ENCODE measurements around the gene SELENOT.
"Not testable (repeated sequence)": the region's sequence is repeated elsewhere in the genome, so short reads cannot be mapped to it uniquely, and the experiment has no call there.

SELENOT gene

DNA sequence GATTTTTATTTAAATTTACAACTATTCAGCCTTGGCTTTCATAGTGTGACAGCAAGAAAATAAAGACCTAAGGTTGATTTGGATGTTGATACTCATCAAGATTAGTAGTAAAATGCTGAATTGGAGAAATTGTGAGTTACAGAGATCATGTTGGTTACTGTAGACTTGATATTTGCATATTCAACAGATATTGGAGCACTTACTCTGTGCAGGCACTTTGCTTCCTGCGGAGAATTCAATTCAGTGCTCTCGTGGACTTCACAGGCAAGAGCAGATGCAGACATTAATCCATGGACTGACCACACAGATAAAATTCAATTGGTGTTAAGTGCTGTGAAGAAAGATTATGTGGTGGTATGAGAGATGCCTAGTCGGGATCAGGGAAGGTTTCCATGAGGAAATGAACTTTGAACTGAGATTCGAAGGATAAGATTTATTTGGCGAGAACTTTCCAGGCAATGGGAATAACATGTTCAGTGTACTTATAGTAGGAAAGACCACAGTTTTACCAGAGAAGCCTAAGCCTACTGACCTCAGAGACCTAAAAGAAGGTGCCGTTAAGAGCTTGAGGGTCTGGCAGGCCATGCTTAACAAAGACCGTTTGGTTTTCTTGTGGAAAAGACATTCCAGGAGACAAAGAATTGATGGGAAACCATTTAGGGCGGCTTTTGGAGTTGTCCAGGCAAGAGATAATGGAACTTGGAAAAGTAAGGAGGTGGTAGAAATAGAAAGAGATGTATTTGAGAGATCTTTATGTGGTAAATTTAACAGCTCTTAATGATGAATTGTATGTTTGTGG is 4.3 kb downstream of the SELENOT start:
- no peak for DNase-seq (ENCODE audit: low read depth in 2 of 2)

- no peak for DNase-seq (ENCODE audit: low read depth in 2 of 2)
Measured at GRCh38 chr3:150609988-150610387, 6.9 kb downstream of the SELENOT start.

GRCh38 chr3:150610785-150611184 is 7.7 kb downstream of the SELENOT start:
- no peak for DNase-seq (ENCODE audit: low read depth in 2 of 2)

DNA sequence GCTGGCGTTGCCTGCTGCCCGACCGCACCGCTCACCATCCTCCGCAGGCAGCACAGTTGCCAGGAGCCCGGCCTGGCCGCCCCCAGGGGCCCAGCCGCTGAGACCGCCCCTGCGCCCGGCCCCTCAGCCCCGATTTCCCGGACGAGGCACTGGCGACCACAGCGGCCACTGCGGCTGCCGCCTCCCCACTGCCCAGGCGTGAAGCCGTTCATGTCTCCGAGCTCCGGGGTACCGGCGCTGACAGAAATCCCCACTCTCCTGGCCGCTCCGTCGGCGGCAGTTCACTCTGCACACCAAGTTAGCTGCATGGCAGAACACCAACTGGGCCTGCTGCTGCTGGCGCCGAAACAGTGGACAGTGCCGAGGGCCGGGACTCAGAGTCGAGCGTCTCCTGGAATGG is 8.5 kb downstream of the SELENOT start:
- no peak for DNase-seq (ENCODE audit: low read depth in 2 of 2)

DNA sequence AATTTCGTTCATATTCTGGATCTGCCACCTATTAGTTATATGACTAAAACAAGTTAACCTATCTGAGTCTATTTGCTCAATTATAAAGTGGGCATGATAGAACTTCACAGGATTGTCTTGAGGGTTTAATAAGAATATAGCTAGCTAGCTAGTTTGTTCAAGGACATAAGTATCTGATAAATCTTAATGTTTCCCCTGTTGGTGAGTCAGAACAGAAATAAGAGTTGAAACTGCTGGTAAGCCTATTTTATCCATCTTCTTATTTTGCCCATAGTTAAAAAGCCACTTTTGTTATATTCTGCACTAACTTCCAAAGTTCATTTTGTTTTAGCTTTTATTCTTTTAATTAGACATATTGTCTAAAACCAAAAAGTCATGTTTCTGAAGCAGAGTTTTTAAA is 9.4 kb downstream of the SELENOT start:
- no peak for DNase-seq (ENCODE audit: low read depth in 2 of 2)

DNA sequence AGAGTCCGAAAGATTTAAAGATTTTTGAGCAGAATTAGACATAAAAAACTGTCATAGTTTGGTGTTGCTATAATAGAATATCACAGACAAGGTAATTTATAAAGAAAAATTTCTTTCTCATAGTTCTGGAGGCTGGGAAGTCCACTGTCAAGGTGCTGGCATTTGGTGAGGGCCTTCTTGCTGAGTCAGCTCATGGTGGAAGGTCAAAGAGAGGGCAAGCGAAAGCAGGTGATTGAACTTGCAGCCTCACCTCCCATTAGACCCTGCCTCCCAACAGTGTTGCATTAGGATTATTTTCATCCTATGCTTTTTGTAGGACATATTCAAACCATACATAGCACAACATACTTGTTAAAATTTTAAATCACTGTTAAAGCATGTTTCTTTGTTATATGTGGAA is 9.9 kb downstream of the SELENOT start:
- no peak for DNase-seq (ENCODE audit: low read depth in 2 of 2)

DNA sequence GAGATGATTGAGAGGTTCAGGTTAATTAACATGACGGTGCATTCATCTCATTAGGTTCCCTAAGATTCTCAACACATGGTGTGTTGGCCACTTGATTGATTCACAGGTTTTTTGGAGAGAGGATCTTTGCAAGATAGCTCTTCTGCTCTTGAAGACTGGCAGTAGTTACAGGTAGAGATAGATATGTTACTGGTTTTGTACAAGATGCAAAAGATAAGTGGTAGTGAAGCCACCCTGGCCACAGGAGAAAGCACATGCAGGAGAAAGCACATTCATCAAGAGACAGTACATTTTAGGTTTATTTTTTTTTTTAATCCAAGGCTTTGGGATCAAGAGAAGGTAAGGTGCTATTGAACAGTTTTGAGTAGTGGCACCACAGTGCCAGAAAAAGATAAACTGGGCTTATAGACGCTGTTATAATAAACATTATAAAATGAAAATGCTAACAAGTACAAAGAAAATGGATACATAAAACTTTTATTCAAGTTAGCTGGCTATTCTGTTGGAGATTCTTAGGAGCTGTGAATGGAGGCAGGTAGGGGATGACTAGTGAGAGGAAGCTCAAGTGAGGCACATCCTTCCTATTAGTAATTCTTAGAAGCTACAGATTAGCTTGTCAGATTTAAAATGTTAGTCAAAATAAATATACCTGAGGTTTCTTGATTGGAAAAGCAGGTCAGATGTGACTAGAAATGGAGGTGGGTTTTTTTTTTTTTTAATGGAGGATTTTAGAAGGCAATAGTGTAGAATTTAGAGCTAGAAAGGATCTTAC is 10.8 kb downstream of the SELENOT start:
- DNase-seq (ENCODE audit: low read depth in 2 of 2) = no peak

DNA sequence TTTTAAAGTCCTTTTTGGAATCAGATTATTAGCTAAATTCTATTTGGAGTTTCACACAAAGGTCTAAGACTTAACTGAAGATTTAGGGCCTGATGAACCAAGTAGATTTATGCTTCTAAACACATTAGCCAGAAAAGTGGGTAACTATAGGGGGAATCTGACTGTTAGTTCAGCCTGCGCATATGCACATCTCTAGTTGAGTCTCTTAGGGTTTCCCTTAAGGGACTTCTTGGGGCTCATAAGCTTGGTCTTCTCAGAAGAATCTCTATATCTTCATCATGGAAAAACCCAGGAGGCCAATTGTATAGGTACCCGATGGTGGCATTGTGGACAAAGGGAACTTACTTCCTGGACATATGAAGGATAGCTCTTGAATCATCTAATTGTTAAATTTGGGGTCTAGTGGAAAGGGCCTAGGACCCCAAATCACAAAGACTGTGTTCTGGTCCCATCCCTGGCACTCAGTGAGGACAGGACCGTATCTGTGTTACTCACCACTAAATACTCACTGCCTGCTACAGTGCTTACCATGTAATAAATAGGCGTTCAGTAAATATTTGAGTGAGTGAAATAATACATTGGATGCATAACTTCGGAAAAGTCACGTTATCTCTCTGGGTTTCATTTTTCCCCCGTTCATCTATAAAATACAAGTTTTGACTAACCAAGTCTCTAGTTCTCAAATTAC is 17.0 kb downstream of the SELENOT start:
- DNase-seq (ENCODE audit: low read depth in 2 of 2) = no peak

DNA sequence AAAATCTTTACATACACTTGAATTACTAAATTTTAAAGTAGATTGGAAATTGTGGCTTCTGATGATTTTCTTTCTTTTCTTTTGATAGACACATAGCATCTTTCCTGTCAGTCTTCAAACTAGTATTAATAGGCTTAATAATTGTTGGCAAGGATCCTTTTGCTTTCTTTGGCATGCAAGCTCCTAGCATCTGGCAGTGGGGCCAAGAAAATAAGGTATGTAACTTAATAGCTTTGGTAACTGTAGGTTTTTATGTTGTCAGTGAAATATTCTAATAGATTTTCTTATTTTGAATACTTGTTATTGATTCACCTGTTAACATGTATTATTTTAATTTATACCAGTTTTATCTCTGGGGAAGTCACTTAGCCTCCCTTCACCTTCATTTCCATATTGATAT is 19.8 kb downstream of the SELENOT start:
- DNase-seq (ENCODE audit: low read depth in 2 of 2) = not testable (repeated sequence)

GRCh38 chr3:150623945-150624344 is 20.8 kb downstream of the SELENOT start:
- no peak for DNase-seq (ENCODE audit: low read depth in 2 of 2)

GRCh38 chr3:150626148-150626930 is 23.2 kb downstream of the SELENOT start:
- DNase-seq (ENCODE audit: low read depth in 2 of 2) = no peak

DNA sequence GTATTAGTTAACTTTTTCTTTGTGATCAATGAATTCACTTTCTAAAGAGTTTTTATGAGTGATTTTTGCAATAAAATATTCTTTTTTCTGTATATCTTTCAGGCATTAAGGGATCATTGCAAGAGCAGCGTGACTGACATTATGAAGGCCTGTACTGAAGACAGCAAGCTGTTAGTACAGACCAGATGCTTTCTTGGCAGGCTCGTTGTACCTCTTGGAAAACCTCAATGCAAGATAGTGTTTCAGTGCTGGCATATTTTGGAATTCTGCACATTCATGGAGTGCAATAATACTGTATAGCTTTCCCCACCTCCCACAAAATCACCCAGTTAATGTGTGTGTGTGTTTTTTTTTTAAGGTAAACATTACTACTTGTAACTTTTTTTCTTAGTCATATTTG is 24.4 kb downstream of the SELENOT start:
- DNase-seq (ENCODE audit: low read depth in 2 of 2) = no peak

GRCh38 chr3:150631515-150632221 is 28.5 kb downstream of the SELENOT start:
- no peak for DNase-seq (ENCODE audit: low read depth in 2 of 2)

GRCh38 chr3:150635076-150635475 is 32.0 kb downstream of the SELENOT start:
- DNase-seq (ENCODE audit: low read depth in 2 of 2) = no peak

GRCh38 chr3:150635526-150635925 is 32.4 kb downstream of the SELENOT start:
- DNase-seq (ENCODE audit: low read depth in 2 of 2) = no peak

DNA sequence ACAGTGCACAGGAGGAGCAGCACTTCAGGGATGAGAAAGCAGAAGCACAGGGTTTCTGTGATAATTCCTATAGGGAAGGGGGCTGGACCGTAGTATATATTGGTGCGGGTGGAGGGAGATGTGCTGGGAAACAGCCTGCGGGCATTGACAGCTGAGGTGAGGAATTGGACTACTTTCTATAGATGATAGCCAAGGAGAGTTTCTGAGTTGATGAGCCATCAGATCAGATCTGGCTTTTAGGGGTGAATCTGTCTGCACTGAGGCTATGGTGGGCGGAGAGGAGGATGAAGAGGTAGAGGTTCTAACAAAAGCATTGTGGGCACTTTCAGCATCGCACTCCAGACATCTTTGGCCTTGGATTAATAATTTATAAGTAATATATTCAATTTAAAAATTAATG is 33.1 kb downstream of the SELENOT start:
- DNase-seq (ENCODE audit: low read depth in 2 of 2) = no peak

- DNase-seq (ENCODE audit: low read depth in 2 of 2) = no peak
Measured at GRCh38 chr3:150639262-150639661, 36.1 kb downstream of the SELENOT start.

DNA sequence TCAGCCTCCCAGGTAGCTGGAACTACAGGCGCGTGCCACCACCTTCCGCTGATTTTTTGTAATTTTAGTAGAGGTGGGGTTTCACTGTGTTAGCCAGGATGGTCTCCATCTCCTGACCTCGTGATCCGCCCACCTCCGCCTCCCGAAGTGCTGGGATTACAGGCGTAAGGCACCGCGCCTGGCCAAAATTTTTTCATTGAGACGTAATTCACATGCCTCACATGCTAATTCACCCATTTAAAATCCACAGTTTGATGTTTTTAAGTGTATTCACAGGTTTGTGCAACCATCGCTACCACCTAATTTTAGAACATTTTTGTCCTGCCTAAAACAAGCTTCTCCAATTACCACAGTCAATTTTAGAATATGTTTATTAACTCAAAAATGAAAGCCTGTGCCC is 37.1 kb downstream of the SELENOT start:
- DNase-seq (ENCODE audit: low read depth in 2 of 2) = no peak

- DNase-seq (ENCODE audit: low read depth in 2 of 2) = no peak
Measured at GRCh38 chr3:150653110-150653561, 50.0 kb downstream of the SELENOT start.

GRCh38 chr3:150656316-150656715 is 53.2 kb downstream of the SELENOT start:
- DNase-seq (ENCODE audit: low read depth in 2 of 2) = no peak

Measured in stimulated activated CD4-positive, alpha-beta T cell treated with anti-CD3 and anti-CD28 coated beads, Interleukin-4, amount 100 ng/mL, for 48 hours (primary cell).